WERI-Rb-1 (cell line): Measurements from ENCODE around the gene INTS1.
"Not testable (repeated sequence)": the region's sequence is repeated elsewhere in the genome, so short reads cannot be mapped to it uniquely, and the experiment has no call there.

Experiments used
- DNase-seq: peaks from one replicate; pipeline ENCODE4 v3.0.0-alpha.2; 2020
- H3K27ac ChIP-seq: fragments of 250-450 bp; sonication (Bioruptor Pico); 2 replicates; pipeline ENCODE4 v1.5.1; 2020; ENCODE audit warnings: mild to moderate bottlenecking, moderate library complexity
- H3K27me3 ChIP-seq: fragments of 250-450 bp; sonication (Bioruptor Pico); 2 replicates; pipeline ENCODE4 v1.5.1; 2021; ENCODE audit warnings: mild to moderate bottlenecking, low read depth, moderate library complexity; ENCODE audit not compliant: insufficient read depth, severe bottlenecking
- H3K36me3 ChIP-seq: fragments of 250-450 bp; sonication (Bioruptor Pico); 2 replicates; pipeline ENCODE4 v1.5.1; 2020; ENCODE audit warnings: mild to moderate bottlenecking, moderate library complexity
- H3K4me3 ChIP-seq: 2 replicates; pipeline ENCODE4 v1.5.1; 2011; ENCODE audit warnings: low read depth, mild to moderate bottlenecking, control low read depth, low read length
- H3K9me3 ChIP-seq: fragments of 250-450 bp; sonication (Bioruptor Pico); 2 replicates; pipeline ENCODE4 v1.5.1; 2021; ENCODE audit warnings: mild to moderate bottlenecking, moderate library complexity; ENCODE audit not compliant: severe bottlenecking
- CTCF ChIP-seq: IDR thresholded peaks from 2 replicates; pipeline ENCODE4 v1.5.1; 2011; ENCODE audit warnings: low read depth, mild to moderate bottlenecking, control low read depth, inconsistent platforms, low read length

INTS1 gene

DNA sequence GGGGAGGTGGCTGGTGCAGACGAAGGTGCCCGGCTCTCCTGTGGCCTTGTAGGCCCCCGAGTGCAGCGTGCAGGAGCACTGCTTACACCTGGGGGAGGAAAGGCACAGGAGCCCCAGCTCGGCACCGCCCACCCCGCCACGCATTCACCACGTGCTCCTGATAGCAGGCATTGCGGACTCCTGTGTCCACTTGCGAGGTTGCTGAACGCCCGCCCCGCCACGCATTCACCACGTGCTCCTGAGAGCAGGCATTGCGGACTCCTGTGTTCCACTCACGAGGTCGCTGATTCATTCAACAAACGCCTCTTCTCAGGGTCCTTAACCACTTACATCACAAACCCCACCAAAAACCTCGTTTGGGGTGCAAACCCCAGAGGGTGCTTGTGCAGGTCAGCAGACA is 58.8 kb downstream of the INTS1 start:
- Histone ChIP-seq H3K9me3 (no peaks in the 10 kb centered on the region), H3K36me3 (no peaks in the 10 kb centered on the region), H3K27me3 (no peaks in the 10 kb centered on the region), H3K27ac (no peak overlapping the region), H3K4me3 (no peak overlapping the region)
- no peak for DNase-seq
- no peak for TF ChIP-seq CTCF

- DNase-seq, result no peak
- TF ChIP-seq CTCF, result no peak
- no peak overlapping the region for H3K27ac ChIP-seq
Measured at GRCh38 chr7:1444925-1445322, 59.3 kb downstream of the INTS1 start.

DNA sequence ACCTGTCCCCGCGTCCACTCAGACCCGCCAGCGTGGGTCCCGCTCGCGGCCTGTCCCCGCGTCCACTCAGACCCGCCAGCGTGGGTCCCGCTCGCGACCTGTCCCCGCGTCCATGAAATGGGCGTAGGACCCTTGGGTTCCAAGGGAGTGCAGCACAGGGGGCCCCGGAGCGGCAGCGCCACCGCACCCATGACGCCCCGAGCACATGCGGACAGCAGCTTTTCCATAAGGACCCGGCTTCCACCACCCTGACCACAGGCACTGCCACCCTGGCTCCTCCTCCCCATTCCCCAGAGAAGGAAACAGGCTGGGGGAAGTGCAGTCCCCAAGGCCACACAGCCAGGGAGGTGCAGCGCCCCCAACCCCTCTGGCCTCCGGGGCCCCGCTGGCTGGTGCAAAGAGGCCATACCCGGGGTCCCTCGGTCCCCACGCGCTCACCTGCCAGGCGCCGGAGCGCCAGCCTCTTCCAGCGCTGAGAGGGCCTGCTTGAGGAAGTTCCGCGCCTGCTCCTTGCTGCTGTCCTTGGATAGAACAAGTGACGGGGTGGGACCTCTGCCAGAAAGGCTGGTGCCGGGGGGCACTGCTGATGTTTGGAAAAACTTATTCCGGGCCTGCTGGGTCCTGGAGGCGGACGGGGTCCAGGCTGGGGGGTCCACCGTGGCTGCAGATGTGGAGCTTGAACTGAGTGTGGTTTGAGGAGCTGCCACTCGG is 59.8 kb downstream of the INTS1 start:
- Histone ChIP-seq H3K36me3 (no peaks in the 10 kb centered on the region), H3K27ac (no peak overlapping the region), H3K27me3 (no peaks in the 10 kb centered on the region), H3K4me3 (no peak overlapping the region), H3K9me3 (no peaks in the 10 kb centered on the region)
- DNase-seq, result no peak
- no peak for TF ChIP-seq CTCF

More at GRCh38 chr7:1444925-1445322, 59.3 kb downstream of the INTS1 start:
- no peaks in the 10 kb centered on the region for H3K36me3 ChIP-seq
- no peaks in the 10 kb centered on the region for H3K27me3 ChIP-seq
- no peaks in the 10 kb centered on the region for H3K9me3 ChIP-seq
- H3K4me3 ChIP-seq, result no peak overlapping the region

GRCh38 chr7:1443587-1444200 is 60.5 kb downstream of the INTS1 start:
- not testable (repeated sequence) for DNase-seq, H3K4me3 ChIP-seq, H3K27me3 ChIP-seq, H3K9me3 ChIP-seq, H3K36me3 ChIP-seq, H3K27ac ChIP-seq

GRCh38 chr7:1442355-1443124 is 61.6 kb downstream of the INTS1 start:
- no peak for TF ChIP-seq CTCF
- H3K4me3 ChIP-seq, result no peak overlapping the region
- no peaks in the 10 kb centered on the region for H3K27me3 ChIP-seq
- no peaks in the 10 kb centered on the region for H3K36me3 ChIP-seq
- no peak for DNase-seq
- no peaks in the 10 kb centered on the region for H3K9me3 ChIP-seq
- no peak overlapping the region for H3K27ac ChIP-seq

GRCh38 chr7:1441615-1442354 is 62.4 kb downstream of the INTS1 start:
- no peak overlapping the region for H3K27ac ChIP-seq
- H3K9me3 ChIP-seq, result no peaks in the 10 kb centered on the region
- no peak for DNase-seq
- no peak for TF ChIP-seq CTCF
- no peak overlapping the region for H3K4me3 ChIP-seq
- no peaks in the 10 kb centered on the region for H3K27me3 ChIP-seq
- no peaks in the 10 kb centered on the region for H3K36me3 ChIP-seq
